ENCODE measurements around the gene ANKFN1.

GRCh38 chr17:56157845-56158244 is 4.6 kb downstream of the ANKFN1 start:
- no peak for TF ChIP-seq CTCF (conservative IDR thresholded peaks at IDR 0.05; ENCODE audit: low read length)
- no peak for TF ChIP-seq EZH2phosphoT487 (IDR thresholded peaks at IDR 0.05; ENCODE audit: borderline replicate concordance)

Measured in Loucy (cell line).